Ecto neural progenitor cell (in vitro differentiated cells): ENCODE data around the gene FMO3.

Source experiments
- DNase-seq: peaks from one replicate; pipeline ENCODE4 v3.0.0-alpha.2; 2018; ENCODE audit warnings: low spot score

Gene FMO3

DNA sequence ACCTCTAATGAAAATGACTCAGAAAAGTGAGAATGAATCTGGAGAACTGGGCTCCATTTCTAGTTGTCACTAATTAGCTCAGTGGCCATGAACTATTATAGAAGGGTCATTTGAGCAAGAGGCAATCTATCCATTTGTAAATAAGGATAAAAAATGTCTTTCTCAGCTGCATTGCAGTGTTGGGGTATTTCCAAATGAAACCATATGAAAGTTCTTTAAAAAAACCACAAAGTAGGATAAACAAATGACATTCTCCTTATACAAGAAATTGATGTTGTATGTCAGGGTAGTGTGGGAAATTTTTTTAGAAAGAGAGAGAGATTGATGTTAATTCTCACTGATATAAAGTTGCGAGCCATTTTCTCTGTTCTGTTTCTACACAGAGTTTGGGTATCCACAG lies 26.0 kb downstream of the FMO3 start:
- no peak for DNase-seq

DNA sequence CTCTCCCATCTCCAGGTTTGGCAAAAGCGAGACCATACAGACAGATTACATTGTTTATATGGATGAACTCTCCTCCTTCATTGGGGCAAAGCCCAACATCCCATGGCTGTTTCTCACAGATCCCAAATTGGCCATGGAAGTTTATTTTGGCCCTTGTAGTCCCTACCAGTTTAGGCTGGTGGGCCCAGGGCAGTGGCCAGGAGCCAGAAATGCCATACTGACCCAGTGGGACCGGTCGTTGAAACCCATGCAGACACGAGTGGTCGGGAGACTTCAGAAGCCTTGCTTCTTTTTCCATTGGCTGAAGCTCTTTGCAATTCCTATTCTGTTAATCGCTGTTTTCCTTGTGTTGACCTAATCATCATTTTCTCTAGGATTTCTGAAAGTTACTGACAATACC lies 26.4 kb downstream of the FMO3 start:
- no peak for DNase-seq

- no peak for DNase-seq
Measured at GRCh38 chr1:171119648-171120047, 28.9 kb downstream of the FMO3 start.

DNA sequence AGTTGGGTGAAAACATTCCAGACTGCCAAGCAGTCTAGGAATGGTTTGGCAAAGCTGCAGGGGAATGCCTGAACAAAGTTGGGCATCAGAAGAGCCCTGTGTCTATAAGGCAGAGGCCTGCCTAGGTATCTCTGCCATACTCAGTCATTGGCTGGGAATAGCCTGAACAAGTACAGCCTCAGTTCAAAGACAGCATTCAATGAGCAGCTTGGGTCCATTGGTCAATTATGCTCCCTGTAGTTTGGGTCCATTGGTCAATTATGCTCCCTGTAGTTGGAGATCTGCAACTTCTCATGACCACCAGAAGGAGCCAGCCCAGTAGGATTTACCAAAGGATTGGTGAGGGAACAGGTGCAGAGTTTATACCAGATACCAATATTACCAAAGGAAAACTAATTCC lies 31.6 kb downstream of the FMO3 start:
- no peak for DNase-seq

- DNase-seq = no peak
Measured at GRCh38 chr1:171122893-171123292, 32.2 kb downstream of the FMO3 start.

DNA sequence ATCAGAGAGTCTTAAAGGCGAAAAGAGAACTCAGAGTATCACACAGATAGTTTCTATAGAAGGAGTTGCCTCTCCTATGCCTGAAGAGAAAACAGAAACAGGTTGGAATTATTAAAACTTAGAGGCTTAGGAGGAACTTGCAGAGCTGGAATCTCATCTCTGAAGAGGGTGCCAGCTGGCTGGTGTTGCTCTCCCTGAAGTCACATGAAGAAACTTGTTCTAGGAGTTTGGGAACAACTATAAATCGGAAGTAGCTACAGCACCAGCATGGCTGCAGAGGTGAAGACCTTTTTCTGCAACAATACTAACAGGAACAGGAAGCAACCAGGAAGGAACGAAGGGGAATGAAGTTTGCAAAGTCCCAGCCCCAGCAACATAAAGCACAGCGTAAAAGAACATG lies 35.8 kb downstream of the FMO3 start:
- DNase-seq = no peak

DNA sequence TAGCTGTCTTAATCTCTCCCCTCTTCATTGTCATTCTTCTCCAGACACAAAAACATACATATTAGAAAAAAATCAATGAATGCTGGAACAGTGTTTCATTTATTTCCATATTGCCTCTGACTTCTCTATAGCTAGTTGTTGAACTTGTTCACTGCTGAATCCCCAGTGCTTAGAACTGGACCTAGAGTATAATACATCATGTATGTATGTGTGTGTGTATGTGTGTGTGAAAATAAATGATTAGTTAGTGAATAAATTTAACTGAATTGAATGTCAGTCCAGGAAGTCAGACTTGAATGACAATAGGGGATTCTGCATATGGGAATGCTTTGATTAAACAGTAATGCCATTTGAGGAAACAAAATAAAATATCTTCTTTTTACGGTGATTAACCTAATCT lies 36.4 kb downstream of the FMO3 start:
- DNase-seq = no peak

GRCh38 chr1:171127501-171127900 lies 36.8 kb downstream of the FMO3 start:
- DNase-seq = no peak

- no peak for DNase-seq
Measured at GRCh38 chr1:171128463-171128862, 37.8 kb downstream of the FMO3 start.

DNA sequence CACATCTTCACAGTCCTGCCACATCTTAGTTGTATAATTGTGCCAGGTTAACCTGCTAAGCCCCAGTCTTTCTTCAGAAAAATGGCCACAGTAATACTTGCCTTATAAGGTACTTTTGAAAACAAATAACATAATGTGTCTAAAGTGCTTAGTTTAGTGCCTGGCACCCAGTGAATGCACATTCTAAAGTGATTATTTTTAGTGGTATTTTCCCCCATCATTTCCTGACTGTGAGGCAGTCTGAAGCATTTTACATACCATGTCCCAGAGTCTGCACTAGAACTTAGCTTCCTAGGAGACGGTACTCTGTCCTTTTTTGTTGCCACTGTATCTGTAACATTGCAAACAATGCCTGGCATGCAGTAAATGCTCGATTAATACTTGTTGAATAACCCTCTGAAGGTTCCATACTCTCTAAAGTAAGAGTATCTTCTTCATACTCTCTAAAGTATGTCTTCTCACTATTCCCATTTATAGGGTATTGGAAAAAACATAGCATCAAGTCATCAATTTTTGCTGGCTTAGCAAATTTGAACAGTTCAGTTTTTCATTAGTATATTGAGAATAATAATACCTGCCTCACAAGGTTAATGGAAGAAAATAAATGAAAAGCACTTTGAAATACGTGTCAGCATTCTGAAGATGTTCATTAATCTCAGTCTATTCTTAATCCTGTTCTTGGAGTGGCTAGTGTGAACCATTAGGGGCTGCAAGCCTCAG lies 43.7 kb downstream of the FMO3 start:
- DNase-seq = no peak

- no peak for DNase-seq
Measured at GRCh38 chr1:171137580-171137979, 46.9 kb downstream of the FMO3 start.

DNA sequence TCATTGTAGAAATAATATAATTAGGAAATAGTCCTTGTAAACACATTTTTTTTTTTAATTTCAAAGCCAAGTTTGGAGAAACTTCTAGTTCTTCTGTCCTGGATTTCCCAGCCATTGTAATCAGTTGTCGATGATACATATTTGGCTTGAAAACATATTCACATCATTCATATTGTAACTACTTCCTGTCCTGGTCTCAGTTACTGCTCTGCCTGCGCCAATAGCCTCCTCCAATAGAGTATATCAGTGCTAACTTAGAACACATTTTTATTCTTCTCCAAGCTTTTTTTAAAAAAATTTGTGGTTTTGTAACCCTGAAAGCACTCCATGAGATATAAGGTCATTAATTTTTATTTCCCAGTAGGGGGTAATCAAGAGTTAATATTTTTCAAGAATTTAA lies 48.3 kb downstream of the FMO3 start:
- no peak for DNase-seq

- no peak for DNase-seq
Measured at GRCh38 chr1:171139890-171140289, 49.2 kb downstream of the FMO3 start.

DNA sequence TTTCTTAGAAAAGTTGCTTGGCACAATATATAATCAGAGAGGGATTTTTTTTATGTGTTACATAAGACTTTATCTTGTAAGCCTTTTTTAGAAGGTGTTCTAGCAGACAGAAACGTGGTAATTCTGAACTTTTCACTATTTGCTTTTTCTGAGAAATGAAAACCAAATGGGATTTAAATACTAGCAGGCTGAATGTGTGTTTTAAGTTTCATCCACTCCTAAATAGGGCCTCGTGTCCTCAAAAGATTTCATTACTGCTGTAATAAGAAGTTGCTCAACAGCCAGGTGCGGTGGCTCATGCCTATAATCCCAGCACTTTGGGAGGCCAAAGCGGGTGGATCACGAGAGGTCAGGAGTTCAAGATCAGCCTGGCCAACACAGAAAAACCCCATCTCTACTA lies 49.7 kb downstream of the FMO3 start:
- no peak for DNase-seq

DNA sequence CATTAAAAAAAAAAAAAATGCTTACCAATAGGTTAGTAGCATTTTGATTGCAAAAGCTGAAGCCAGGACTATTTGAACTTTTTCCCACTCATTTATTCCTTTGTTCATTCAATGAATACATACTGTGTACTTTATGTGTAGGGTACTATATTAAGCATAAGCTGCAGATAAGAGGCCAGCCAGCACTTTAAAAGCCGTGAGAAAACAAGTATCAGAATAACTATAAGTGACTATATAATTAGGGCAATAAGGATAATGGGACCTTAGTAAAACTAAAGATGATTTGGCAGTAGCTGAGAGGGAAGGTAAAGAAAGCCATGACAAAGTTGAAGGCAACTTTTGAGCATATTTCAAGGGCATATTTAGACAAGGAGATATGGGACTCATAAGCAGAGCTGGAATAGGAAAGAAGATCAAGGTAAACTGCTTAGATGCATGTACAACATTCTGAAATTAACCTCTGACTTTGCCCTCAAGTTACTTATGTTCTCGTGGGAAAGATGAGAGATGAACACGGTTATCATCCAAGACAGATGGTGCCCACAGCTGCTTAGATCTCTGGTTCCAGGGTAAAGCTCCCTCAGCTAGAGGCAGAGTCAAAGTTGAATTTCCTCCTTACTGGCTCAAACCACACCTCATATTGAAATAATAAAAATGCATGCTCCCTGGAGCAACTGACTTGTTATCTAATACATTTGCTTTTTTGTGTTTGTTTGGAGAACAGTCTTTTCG lies 50.4 kb downstream of the FMO3 start:
- no peak for DNase-seq

DNA sequence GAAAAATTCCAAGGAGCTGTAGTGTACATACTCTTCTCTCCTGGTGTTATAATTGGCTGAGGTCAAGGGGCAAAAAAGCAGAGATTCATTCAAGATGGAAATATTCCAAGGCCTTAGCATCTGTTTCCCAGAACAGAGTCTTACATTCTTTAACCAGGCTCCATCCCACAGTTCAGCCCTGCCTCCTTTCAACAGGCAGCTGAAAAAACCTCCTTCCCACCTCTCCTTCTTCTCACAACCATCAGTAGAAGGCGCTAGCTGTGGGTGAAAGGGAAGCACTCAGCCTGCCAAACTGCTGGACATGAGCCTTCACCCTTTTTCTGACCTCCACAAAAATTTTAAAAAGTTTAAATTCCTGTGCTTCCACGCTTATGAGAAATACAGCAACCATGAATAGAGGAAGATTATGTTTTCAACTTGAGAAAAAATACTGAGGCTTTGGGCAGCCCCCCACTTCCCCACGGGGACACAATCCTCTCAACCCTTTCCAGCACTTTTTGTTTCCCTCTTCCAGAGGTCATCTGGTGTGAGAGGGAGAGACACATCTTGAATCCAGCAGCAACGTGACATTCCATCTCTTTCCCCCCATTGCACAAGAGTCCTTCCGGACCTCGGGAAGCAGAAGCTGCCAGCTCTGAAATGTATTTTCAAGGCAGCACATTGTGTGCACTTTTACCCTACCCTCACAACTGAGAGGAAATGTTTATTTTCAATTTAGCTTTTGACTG lies 51.1 kb downstream of the FMO3 start:
- DNase-seq = no peak

- no peak for DNase-seq
Measured at GRCh38 chr1:171142416-171143385, 52.0 kb downstream of the FMO3 start.

DNA sequence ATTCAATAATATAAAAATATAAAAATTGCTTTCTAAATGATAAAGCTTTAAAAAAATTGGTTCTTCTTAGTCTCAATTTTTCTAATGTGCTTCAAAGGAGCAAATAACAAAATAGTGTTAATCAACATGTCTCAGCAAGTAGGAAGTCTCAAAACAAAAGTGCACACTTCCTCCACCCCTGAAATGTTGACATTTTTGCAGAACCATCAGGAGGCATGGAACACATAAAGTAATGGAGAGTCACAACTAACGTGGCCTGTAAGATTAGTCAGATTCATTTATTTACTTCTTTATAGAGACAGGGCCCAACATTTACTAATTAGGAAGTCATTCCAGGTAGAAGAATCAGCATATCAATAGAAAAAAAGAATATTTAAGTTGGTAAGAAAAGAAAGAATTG lies 59.5 kb downstream of the FMO3 start:
- no peak for DNase-seq

DNA sequence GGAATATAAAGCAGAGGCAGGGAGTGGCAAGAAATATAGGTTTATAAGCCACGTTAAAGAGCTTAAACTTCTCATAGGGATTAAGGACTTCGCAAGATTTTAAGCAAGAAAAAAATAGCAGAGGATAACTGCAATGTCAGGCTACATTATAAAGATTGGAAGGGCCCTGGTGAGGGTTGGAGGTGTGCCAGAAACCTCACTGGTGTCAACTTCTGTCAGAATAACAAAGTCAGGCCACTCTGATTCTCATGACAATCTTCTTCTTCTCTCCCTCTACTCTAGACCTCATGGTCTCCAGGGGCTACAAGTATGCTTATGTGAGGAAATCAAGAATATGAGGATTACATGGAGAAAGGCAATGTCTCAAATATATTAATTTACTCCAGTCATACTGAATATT lies 61.8 kb downstream of the FMO3 start:
- no peak for DNase-seq

DNA sequence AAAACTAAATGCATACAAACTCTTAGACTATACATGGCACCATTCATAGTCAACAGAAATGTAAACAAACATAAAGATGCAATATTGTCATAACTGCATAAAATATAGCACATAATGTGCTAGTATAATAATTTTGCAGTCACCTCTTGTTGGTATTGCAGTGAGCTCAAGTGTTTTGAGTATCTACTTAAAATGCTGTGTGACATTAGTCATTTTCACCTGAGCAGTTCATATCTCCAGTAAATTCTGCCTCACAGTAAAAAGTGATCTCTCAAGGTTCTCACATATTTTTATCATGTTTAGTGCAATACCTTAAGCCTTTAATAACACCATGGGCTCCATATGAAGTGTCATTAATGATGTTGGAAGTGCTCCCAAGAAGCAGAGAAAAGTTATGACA lies 64.8 kb downstream of the FMO3 start:
- no peak for DNase-seq

- DNase-seq = no peak
Measured at GRCh38 chr1:171158096-171158495, 67.4 kb downstream of the FMO3 start.

- DNase-seq = no peak
Measured at GRCh38 chr1:171158551-171158950, 67.8 kb downstream of the FMO3 start.
